NOMO-1 treated with dmso at 0.1 percent for 144 hours (cell line): ENCODE data around the gene TDRD5.

Experiments used
- DNase-seq: peaks from one replicate; lab custom pipeline; 2025; ENCODE audit not compliant: unreplicated experiment; lab: John Stamatoyannopoulos, UW

The TDRD5 gene

GRCh38 chr1:179591592-179592580 is at the start of gene TDRD5:
Gene TDRD5 (plus strand): TSS chr1:179591832. CDS start chr1:179592616, 784 bp downstream.
- no peak for DNase-seq

DNA sequence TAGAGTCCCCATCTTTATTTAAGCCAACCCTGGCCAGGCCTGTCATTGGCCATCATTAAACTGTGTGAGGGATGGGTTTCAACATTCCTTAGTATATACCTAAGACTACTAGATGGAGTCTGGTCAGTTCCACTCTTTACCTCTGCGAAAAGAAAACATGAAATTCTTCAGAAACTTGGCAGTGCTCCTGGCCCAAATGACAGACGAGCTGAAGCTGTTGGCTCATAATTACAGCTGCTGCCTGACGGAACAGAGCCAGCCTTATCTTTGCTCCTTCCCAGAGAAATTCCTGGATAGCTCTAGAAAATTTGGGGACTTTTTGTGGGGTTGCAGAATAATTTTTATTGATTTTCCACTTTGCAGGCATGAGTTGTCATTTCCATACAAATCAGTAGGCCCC is 46.3 kb upstream of the TDRD5 start:
- DNase-seq, result no peak

GRCh38 chr1:179547021-179547535 is 44.6 kb upstream of the TDRD5 start:
- DNase-seq, result no peak

GRCh38 chr1:179548666-179549367 is 42.8 kb upstream of the TDRD5 start:
- DNase-seq, result no peak

DNA sequence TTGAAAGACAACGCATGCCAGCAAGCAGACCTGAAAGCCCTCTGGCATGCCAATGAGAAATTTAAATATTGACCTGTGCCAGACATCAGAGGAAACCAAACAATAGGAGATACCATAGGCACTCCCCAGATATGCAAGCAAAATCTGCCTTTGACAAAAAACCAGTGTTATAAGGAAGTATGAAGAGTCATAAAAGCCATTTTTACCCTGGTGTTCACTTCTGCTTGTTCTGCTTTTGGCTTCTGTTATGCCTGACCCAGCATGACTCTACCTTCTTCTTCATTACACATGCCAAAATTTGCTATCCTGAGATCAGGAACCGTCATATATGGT is 42.3 kb upstream of the TDRD5 start:
- peak; percentile 67 for DNase-seq

- DNase-seq, result peak; percentile 69
Measured at GRCh38 chr1:179550746-179551682, 40.6 kb upstream of the TDRD5 start.

GRCh38 chr1:179554427-179554826 is 37.2 kb upstream of the TDRD5 start:
- no peak for DNase-seq

GRCh38 chr1:179558078-179558477 is 33.6 kb upstream of the TDRD5 start:
- no peak for DNase-seq

DNA sequence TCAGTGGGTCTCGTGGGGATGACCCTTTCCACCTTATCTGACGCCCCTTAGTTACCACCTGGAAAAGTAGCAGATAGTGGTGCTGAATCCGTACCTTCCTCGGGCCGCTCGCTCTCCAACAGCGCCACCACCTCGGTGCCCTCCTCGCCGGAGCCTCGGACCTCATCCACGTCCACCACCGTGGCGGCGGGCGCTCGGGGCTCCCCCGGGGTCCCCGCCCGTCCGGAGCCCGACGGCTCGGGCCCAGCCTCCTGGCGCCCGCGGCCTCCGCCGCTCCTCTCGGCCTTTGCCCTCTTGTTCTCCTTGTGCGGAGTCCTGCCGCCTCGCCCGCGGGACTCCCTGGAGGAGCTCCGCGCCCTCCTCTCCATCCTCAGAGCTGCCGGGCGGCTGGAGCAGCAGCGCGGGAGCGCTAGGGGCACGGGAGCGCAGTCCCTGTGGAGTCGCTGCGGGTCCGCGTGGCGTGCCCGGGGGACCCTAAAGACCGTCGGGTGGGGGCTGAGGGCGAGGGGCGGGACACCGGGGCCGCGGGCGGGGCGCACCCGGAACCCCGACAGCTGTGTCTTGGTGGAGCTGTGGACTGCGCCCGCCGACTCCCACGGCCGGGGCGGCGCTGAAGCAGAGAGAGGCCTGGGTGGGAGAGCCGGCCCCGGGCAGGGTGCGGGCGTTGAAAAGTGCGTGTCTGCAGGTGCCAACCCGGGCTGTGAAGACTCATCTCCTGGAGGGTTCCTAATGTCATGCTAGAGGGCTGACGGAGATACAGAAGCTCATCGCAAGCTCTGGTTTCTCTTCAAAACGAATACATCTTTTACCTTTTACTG is 15.9 kb upstream of the TDRD5 start, which contains the start of gene NPHS2:
Gene NPHS2 (minus strand): TSS at position 452 of the 818 bp plus-strand sequence. CDS start 84 bp downstream, at position 368.
- no peak for DNase-seq

GRCh38 chr1:179576509-179576908 is 15.1 kb upstream of the TDRD5 start:
- DNase-seq, result no peak

- DNase-seq, result no peak
Measured at GRCh38 chr1:179583771-179584320, 7.8 kb upstream of the TDRD5 start.

GRCh38 chr1:179586107-179586823 is 5.4 kb upstream of the TDRD5 start:
- no peak for DNase-seq

- DNase-seq, result no peak
Measured at GRCh38 chr1:179587336-179587735, 4.3 kb upstream of the TDRD5 start.

DNA sequence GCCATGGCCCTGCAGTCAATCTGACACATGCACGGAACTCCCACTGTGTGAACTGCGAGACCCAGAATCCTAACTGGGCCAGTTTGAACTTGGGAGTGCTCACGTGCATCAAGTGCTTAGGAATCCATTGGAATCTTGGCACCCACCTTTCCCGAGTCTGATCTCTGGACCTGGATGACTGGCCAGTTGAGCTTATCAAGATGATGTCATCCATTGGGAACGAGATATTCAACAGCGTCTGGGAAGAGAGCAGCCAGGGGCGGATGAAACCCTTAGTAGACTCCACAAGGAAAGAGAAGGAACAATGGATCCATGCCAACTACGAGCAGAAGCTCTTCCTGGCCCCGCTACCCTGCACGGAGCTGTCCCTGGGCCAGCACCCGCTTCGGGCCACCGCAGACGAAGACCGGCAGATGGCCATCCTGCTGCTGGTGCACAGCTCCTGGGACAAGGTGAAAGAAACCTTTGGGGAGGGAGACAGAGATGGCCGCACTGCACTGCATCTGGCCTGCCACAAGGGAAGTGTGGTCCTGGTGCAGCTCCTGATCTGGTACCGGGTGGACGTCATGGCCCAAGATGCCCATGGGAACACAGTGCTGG is 3.1 kb upstream of the TDRD5 start:
- DNase-seq, result no peak

GRCh38 chr1:179589509-179589908 is 2.1 kb upstream of the TDRD5 start:
- DNase-seq, result no peak

GRCh38 chr1:179590671-179591070 is 961 bp upstream of the TDRD5 start:
- DNase-seq, result no peak

DNA sequence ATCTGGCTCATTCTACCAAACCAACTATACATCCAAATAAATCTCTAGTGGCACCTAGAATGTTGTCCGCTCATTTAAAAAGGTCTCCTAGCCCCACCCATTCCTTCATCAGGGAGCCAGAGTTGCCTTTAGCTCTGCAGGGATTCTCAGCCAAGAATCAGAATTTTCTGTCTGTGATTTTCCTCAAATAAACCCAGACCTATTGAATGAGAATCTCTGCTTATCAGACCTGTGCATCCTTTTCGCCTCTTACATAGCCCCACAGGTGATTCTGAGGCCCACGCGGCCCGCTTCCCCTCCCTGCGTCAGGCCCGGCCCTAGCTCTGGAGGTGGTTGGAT is 410 bp upstream of the TDRD5 start:
- no peak for DNase-seq

DNA sequence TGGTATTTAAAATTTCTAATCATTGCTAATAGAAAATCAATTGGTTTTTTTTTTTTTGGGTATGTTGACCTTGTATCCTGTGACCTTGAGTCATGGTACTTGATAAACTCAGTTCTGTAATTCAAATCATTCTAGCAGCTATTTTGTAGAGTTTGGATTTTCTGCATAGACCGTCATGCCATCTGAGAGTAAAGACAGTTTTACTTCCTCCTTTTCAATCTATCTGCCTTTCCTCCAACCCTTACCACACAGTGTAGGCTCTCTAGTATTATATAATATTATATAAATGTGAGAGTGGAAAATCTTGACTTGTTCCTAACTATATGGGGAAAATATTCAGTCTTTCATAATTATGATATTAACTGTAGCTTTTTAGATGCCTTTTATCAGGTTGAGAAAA is 7.0 kb downstream of the TDRD5 start:
- peak; percentile 58 for DNase-seq
